Measurements from ENCODE around the gene WDFY4. TPM values are rescaled to one million over a fixed set of nuclear protein-coding genes. Genes with fewer than 3 reads are reported as not detected.
"Not testable (repeated sequence)": the region's sequence is repeated elsewhere in the genome, so short reads cannot be mapped to it uniquely, and the experiment has no call there.

The WDFY4 gene, protein sequence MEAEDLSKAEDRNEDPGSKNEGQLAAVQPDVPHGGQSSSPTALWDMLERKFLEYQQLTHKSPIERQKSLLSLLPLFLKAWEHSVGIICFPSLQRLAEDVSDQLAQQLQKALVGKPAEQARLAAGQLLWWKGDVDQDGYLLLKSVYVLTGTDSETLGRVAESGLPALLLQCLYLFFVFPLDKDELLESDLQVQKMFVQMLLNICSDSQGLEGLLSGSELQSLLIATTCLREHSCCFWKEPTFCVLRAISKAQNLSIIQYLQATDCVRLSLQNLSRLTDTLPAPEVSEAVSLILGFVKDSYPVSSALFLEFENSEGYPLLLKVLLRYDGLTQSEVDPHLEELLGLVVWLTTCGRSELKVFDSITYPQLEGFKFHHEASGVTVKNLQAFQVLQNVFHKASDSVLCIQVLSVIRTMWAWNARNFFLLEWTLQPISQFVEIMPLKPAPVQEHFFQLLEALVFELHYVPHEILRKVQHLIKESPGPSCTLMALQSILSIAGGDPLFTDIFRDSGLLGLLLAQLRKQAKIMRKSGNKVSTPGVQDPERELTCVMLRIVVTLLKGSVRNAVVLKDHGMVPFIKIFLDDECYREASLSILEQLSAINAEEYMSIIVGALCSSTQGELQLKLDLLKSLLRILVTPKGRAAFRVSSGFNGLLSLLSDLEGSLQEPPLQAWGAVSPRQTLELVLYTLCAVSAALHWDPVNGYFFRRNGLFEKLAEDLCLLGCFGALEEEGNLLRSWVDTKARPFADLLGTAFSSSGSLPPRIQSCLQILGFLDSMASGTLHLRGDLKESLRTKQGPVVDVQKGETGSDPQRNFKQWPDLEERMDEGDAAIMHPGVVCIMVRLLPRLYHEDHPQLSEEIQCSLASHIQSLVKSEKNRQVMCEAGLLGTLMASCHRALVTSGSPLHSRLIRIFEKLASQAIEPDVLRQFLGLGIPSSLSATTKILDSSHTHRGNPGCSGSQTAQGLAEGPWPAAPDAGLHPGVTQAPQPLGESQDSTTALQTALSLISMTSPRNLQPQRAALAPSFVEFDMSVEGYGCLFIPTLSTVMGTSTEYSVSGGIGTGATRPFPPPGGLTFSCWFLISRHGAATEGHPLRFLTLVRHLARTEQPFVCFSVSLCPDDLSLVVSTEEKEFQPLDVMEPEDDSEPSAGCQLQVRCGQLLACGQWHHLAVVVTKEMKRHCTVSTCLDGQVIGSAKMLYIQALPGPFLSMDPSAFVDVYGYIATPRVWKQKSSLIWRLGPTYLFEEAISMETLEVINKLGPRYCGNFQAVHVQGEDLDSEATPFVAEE (N-terminal part only)
- 1 to 10 TPM; 1.3 to 2.1 (median 1.7) TPM for polyA plus RNA-seq (ENCODE audit: insufficient read length in 4 of 4)

DNA sequence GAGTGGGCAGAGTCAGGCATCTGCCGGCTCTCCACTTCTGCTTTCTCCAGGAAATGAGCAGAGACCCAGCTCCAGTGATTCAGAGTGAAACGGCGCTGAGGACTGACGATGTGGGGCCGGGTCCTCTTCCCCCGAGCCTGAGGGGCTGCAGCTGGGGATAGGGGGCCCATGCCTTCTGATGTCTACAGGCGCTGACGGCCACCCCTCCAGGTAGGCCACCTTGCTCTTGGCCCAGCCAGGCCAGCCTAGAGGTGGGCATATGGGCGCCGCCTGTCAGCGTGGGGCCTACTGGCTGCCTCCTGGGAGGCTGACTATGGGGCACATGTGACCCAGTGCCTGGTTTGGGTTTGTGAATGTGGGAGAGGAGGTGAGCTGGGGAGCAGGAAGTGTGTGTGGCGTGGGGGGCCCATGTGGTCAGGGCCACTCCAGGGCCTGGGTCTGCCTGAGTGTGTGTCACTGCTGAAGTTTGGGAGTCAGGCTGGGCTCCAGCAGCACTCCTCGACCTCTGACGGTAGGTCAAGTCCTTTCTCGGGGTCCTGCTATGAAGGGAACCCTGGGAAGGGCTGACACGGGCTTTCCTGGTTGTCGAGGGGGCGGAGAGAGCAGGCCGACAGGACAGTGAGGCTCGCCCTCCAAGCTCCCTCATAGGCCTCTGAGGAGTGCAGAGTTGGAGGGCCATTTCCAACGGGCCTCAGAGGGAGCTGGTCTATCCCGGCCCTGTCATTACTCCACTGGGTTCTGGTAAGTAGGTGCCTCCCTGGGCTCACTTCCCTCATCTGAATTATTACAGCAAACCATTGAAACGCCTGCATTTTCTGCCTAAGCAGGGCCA, at the start of gene WDFY4:
TSS of gene WDFY4 (plus strand) at position 82 of the 832 bp plus-strand sequence. CDS start 24,860 bp downstream, outside the sequence.
- DNase-seq (ENCODE audit: low read depth in 4 of 4, low spot score in 3 of 4) = no peak

DNA sequence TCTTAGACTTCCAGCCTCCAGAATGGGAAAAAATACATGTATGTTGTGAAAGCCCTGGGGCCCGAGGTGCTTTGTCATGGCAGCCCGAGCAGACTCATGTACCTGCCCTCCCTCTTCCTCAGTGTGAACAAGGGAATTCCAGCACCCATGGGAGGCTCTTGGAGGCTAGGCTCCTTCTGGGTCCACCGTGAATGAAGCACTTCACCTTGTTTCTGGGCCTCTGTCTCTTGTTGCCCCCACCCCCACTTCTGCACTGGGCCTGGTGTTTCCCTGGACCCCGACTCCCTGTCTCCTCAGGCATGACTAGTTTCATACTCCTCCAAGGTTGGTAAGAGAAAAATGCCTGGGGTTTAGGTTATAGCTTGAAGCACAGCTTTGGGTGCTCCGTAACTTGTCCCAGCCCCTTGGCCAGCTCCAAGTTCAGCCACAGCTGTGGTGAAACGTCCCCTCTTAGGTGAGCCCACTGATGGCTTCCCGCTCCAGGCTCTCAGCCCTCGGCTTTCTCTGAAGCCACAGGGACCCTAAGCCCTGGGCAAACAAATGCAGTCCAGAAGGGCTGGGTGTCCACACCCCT, 49.6 kb upstream of the WDFY4 start:
- no peak for DNase-seq (ENCODE audit: low read depth in 4 of 4, low spot score in 3 of 4)

DNA sequence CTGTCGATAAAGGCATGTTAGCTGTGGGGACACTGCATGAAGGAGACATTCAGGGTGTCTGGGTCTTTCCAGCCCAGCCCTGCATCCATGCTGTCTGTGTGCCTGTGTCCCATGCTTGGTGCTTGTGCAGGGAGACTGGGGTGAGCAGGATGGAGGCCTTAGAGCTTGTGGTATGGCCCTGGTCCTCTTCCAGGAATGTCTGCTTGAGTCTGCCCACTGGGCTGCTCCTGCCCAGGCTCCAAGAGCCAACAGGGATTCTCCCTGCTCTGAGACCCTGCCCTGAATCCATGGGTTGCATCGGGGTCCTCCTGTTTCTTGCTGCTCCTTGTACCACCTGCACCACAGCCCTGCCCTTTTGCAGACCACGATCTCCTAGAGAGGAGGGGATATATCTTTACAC, 48.4 kb upstream of the WDFY4 start:
- DNase-seq (ENCODE audit: low read depth in 4 of 4, low spot score in 3 of 4) = no peak

DNA sequence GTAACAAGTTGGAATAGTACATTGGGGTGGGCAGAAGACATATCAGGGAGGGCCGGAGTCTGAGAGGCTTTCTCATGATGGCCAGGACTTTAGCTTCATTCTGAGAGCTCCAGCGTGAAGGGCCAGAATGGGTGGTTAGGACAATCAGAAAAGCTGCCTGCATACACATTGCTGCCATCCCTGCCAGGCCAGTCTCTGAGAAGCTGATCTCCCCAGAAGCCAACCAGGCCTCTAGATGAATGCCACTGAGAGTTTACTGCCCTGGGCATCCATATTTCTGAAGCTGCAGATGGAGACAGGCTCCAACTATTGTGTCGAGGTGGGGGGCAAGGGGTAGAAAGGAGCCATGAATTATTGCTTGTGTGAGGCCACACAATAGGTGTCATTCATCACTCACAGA, 47.8 kb upstream of the WDFY4 start:
- DNase-seq (ENCODE audit: low read depth in 4 of 4, low spot score in 3 of 4) = no peak

DNA sequence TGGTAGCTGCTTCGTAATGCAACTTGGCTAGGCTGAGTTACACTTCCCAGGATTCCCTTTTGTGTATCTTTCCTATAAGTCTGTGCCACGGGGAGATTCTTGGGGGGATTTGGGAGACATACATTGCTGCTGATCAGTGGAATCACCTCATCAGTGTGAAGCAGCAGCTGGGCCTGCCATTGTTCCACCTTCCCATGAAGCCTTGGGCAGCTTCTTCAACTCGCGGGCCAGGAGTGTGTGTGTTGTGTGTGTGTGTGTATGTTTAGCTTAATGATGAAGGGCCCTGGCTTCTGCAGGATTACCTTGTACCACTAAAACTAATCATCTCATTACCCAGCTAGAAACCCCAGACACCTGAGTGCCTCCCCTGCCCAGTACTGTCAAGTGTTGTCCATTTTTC, 46.5 kb upstream of the WDFY4 start:
- no peak for DNase-seq (ENCODE audit: low read depth in 4 of 4, low spot score in 3 of 4)

DNA sequence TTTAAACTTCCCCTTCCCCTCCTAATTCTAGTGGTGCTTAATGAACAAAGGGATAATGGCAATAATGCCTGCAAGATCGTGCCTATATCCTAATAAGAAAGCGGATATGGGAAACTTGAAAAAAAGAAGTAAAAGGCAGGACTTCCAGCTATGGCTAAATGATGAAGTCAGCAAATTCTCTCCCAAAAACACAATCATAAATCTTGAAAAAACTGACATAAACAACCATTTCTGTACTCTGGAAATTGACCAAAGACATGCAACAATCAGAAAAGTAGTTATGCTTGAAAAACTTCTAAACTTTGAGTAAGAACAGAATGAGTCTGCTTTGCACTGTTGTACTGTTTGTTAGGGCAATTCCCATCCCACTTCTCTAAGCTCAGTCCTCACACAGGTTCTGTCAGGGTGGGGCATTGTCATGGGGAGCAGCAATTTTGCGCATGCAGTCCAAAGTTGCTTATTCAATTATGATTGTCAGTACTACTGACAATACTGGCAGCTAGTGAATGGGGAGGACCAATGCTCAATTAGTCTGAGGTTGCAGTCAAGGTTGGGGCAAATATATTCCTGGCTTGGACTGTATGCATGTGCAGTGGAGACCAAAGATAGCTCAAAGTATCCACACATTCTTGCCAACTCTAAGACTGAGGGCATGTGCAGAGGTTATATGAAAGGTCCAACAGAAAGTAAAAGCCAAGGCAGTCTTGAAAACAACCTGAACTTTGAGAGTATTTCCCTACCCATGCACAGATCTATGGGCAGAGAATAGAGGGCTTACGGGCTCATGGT, 45.7 kb upstream of the WDFY4 start:
- DNase-seq (ENCODE audit: low read depth in 4 of 4, low spot score in 3 of 4) = no peak

DNA sequence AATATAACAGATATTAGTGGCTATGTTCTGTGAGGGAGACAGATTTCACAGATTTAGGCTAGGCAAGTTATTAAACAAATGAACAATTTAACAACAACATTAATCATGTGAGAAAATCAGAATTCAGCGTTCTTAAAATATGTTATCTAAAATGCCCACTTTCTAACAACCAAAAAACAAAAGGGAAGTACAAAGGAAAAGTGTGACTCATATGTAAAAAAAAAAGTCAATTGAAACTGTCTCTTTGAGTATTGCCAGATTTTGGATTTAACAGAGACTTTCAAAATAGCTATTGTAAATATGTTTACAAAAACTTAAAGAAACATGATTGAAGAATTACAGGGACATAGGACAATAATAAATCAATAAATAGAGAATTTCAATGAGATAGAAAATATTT, 45.0 kb upstream of the WDFY4 start:
- no peak for DNase-seq (ENCODE audit: low read depth in 4 of 4, low spot score in 3 of 4)

DNA sequence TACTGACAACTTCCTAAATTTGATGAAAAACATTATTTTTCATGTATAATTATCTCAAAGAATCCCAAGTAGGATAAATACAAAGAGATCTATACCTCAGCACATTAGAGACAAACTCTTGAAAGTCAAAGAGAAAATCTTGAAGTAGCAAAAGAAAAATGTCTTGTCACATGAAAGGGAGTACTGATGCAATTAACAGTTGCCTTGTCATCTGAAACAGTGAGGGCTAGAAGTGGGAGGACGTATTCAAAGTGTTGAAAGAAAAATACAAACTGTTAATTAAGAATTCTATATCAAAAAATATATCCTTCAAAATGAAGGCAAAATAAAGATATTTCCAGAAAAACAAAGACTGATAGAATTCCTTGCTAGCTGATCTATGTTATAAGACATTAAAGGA, 44.3 kb upstream of the WDFY4 start:
- DNase-seq (ENCODE audit: low read depth in 4 of 4, low spot score in 3 of 4) = no peak

DNA sequence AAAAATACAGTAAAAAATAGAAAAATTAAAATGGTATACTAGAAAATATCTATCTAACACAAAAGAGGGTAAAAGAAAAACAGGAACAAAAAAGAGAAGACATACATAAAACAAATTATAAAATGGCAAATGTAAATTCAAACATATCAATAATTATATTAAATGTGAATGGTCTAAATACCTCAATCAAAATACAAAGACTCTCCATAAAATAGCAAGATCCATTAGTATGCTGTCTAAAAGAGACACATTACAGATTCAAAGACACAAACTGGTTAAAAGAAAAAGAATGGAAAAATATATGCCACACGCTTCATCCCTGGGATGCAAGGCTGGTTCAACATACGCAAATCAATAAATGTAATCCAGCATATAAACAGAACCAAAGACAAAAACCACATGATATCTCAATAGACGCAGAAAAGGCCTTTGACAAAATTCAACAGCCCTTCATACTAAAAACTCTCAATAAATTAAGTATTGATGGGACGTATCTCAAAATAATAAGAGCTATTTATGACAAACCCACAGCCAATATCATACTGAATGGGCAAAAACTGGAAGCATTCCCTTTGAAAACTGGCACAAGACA, 43.5 kb upstream of the WDFY4 start:
- not testable (repeated sequence) for DNase-seq (ENCODE audit: low read depth in 4 of 4, low spot score in 3 of 4)

DNA sequence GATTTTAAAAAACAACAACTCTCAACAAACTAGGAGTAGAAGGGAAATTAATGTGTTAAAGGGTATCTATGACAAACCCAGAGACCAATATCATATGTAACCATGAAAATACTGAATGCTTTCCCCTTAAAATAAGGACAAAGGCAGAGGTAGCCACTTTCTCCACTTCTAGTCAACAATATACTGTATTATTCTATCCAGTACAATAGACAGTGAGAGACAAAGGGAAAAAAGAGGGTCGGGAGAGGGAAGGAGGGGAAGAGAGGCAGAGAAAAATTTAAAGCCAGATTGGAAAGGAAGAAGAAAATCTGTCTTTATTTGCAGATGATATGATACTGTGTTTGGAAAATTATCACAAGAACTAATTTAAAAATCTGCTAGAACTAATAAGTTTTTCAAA, 39.1 kb upstream of the WDFY4 start:
- DNase-seq (ENCODE audit: low read depth in 4 of 4, low spot score in 3 of 4) = no peak

DNA sequence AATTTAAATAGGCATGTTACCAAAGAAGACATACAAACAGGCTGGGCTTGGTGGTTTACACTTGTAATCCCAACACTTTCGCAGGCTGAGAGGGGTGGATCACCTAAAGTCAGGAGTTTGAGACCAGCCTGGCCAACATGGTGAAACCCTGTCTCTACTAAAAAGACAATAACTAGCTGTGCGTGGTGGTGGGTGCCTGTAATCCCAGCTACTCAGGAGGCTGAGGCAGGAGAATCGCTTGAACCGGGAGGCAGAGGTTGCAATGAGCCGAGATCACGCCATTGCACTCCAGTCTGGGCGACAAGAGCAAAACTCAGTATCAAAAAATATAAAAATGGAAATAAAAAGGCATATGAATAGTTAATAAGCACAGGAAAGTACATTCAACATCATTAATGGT, 37.6 kb upstream of the WDFY4 start:
- DNase-seq (ENCODE audit: low read depth in 4 of 4, low spot score in 3 of 4) = not testable (repeated sequence)

DNA sequence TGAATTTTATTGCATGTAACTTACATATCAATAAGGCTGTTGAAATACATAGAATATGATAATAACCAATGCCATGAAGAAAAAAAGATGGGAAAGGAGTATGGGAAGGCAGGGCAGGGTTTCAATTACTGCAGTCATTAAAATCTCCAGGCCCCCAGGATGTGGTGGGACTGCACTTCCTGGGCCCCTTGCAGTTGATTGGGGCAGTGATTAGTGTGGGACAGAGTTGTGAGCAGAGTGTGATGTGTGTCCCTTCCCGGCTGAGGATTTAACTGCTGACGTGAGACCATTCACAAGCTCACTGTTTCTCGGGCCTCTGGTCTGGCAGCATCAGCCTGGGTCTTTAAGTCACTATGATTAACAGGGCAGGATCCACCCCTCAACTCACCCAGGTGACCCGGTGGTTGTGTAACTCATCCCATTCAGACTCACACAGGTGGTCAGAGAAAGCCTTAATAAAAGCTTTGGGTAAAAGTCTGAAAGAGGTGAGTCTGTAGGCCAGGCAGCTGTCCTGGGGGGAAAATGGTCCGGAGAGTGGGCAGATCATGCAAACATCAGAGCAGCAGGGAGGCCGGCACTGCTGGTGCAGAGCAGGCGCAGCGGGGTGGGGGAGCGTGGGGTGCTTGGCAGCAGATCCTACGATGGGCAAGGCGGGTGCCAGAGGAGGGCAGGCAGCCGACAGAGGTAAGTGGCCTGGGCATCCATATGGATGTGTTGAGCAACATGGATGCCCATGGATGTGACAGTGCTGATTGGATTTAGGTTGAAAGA, 36.3 kb upstream of the WDFY4 start:
- DNase-seq (ENCODE audit: low read depth in 4 of 4, low spot score in 3 of 4) = no peak

DNA sequence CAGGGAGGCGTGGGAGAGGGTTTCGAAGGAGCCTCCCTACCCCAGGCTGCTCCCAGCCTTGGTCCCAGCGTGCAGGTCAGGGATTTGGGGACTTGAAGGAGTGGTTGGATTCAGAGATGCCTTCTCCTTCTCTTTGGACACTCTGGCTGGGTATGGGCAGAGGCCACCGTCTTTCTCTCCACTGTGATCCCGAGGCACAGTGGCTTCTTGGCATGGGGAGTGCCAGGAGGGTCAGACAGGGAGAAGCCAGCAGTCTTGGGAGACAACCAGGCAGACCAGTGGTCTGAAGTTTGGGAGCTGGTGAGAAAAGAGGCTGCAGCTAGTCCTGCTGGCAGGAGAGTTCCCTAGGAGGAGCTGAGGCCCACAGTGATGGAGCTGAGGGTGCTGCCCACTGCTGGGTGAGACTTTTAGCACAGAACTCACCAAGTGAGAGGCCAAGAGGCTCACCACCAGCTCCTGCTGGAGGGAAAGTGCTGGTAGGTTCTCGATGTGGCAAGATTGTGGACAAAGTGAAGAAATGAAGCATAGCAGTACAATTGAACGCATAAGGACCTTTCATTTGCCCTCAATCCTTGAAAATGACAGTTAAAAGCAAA, 35.2 kb upstream of the WDFY4 start:
- DNase-seq (ENCODE audit: low read depth in 4 of 4, low spot score in 3 of 4) = no peak

DNA sequence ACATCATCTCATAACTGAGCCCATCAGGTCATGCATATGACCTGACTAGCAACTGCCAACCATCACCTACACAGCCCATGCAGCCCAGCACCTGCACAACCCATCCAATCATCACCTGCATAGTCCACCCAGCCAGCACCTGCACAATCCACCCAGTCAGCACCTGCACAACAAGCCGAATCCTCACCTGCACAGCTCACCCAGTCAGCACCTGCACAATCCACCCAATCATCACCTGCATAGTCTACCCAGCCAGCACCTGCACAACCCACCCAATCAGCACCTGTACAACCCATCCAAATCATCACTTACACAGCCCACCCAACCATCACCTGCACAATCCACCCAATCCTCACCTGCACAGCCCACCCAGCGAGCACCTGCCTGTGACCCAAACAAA, 33.4 kb upstream of the WDFY4 start:
- DNase-seq (ENCODE audit: low read depth in 4 of 4, low spot score in 3 of 4) = no peak

DNA sequence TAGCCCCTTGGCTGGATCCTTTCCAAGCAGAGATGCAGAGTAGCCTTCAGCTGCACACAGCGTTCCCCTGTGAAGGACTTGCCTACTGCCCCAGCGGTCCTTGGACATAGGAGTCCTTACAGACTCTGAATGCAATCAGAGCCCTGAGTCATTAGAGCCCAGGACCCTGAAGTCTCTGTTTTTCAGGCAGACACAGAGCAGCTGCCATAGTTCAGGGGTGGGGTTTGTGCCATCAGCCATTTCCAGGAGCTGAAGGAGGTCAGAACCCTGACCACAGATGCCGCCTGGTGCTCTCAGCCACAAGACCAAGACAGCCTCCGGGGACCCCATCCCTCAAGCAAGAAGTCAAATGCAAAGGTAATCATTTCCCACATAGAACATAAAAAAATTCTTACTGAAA, 32.8 kb upstream of the WDFY4 start:
- DNase-seq (ENCODE audit: low read depth in 4 of 4, low spot score in 3 of 4) = no peak

DNA sequence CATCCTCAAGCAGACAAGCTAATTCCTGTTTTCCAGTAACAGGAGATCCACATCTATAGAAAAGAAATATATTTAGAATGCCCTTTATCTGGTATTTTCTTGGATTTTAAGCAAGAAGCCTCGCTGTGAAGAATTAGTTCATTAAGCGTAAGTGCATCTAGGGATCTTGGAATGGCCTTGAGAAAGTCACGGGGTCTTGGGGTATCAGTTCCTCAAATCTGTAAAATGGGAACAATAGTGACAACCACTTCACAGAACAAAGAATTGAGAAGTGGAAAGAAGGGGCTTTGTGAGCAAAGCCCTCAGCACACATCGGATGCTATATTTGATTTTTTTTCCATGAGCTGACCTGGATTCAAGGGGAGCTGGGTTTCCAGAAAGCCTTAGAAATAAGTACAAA, 32.3 kb upstream of the WDFY4 start:
- DNase-seq (ENCODE audit: low read depth in 4 of 4, low spot score in 3 of 4) = no peak

DNA sequence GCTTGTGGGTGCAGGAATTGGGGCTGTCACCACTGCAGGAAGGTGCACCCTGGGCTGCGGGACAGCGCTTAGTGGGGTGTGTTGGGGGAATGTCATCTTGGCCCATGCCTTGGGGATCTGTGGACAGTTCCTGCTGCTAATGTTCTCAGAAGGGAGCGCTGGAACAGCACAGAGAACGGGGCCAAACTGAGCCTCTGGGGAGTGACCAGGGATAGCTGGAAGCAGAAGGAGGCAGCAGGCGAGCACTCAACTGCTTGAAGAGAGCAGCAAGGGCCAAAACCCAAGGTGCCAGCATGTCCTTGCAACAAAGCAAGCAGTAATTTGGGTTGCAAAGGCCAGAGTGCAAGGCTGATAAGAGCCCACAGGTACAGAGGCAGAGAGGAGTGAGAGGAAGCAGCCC, 31.3 kb upstream of the WDFY4 start:
- no peak for DNase-seq (ENCODE audit: low read depth in 4 of 4, low spot score in 3 of 4)
